IMR-90 (cell line): Measurements from ENCODE around the gene RCOR3. TPM values are rescaled to one million over a fixed set of nuclear protein-coding genes. Genes with fewer than 3 reads are reported as not detected.
A peak's percentile ranks its signal among the peaks of the same experiment; 100 is the strongest.

ENCODE experiments used
- ATAC-seq: fragments of 200-7000 bp; cut with Tn5 transposase; 2 replicates; pipeline ENCODE4 v1.9.1; 2020; ENCODE audit warnings: low read depth, mild to moderate bottlenecking, moderate library complexity
- BruUV-seq: library from RNA; stranded (reverse); fragments of 400-500 nt; replicated peaks from 2 replicates; lab custom pipeline; 2021; lab: Mats Ljungman, UMichigan
- CTCF ChIA-PET: fragments of 300-600 bp; formaldehyde crosslinking; extraction: SDS; loops from one replicate; lab custom pipeline; 2021; ENCODE audit warnings: antibody characterized with exemption; lab: Yijun Ruan, JAX
- POLR2A ChIA-PET: fragments of 300-600 bp; sonication (Branson Sonifier 250); formaldehyde crosslinking; loops from one replicate; lab custom pipeline; 2022; ENCODE audit warnings: antibody characterized with exemption; ENCODE audit not compliant: unreplicated experiment; lab: Charles Lee
- DNase-seq: peaks from one replicate; pipeline ENCODE4 v3.0.0; 2013
- H2AFZ ChIP-seq: replicated peaks from 2 replicates; pipeline ENCODE3; 2013; ENCODE audit warnings: low read length, mild to moderate bottlenecking; ENCODE audit not compliant: poor library complexity
- H2AK5ac ChIP-seq: 2 replicates; pipeline ENCODE4 v1.6.1; 2013; ENCODE audit warnings: low read depth, low read length, inconsistent platforms
- H2AK9ac ChIP-seq: replicated peaks from 2 replicates; pipeline ENCODE3; 2013; ENCODE audit warnings: mild to moderate bottlenecking, low read depth, low read length, moderate library complexity; ENCODE audit not compliant: poor library complexity
- H2BK120ac ChIP-seq: 2 replicates; pipeline ENCODE4 v1.6.1; 2013; ENCODE audit warnings: low read depth, low read length, inconsistent platforms
- H2BK15ac ChIP-seq: 3 replicates; pipeline ENCODE4 v1.6.1; 2013; ENCODE audit warnings: low read depth, low read length, inconsistent platforms
- H2BK20ac ChIP-seq: 2 replicates; pipeline ENCODE4 v1.6.1; 2013; ENCODE audit warnings: low read depth, mild to moderate bottlenecking, inconsistent platforms, low read length, moderate library complexity
- H2BK5ac ChIP-seq: 2 replicates; pipeline ENCODE4 v1.6.1; 2013; ENCODE audit warnings: mild to moderate bottlenecking, low read depth, low read length, inconsistent platforms; ENCODE audit not compliant: poor library complexity, severe bottlenecking
- H3K14ac ChIP-seq: replicated peaks from 2 replicates; pipeline ENCODE4 v1.6.1; 2013; ENCODE audit warnings: low read depth, low read length, inconsistent platforms
- H3K18ac ChIP-seq: 2 replicates; pipeline ENCODE4 v1.6.1; 2013; ENCODE audit warnings: low read depth, low read length, control low read depth
- H3K23ac ChIP-seq: 2 replicates; pipeline ENCODE4 v1.6.1; 2013; ENCODE audit warnings: low read depth, low read length, inconsistent platforms
- H3K27ac ChIP-seq: 2 replicates; pipeline ENCODE4 v1.5.1; 2013; ENCODE audit warnings: mild to moderate bottlenecking, control low read depth, low read length; ENCODE audit not compliant: insufficient read depth
- H3K27me3 ChIP-seq: 2 replicates; pipeline ENCODE4 v1.6.1; 2013; ENCODE audit warnings: low read length; ENCODE audit not compliant: control insufficient read depth, insufficient read depth
- H3K36me3 ChIP-seq: 2 replicates; pipeline ENCODE4 v1.6.1; 2013; ENCODE audit warnings: low read length, mixed read lengths; ENCODE audit not compliant: control insufficient read depth, insufficient read depth
- H3K4ac ChIP-seq: 2 replicates; pipeline ENCODE4 v1.6.1; 2013; ENCODE audit warnings: low read depth, low read length, inconsistent platforms
- H3K4me1 ChIP-seq: 2 replicates; pipeline ENCODE4 v1.6.1; 2013; ENCODE audit warnings: low read length, mixed read lengths; ENCODE audit not compliant: control insufficient read depth, insufficient read depth
- H3K4me2 ChIP-seq: 2 replicates; pipeline ENCODE4 v1.6.1; 2013; ENCODE audit warnings: low read depth, mild to moderate bottlenecking, control low read depth, low read length, moderate library complexity
- H3K4me3 ChIP-seq: 2 replicates; pipeline ENCODE4 v1.5.1; 2013; ENCODE audit warnings: low read depth, mild to moderate bottlenecking, control low read depth, low read length, moderate library complexity; ENCODE audit not compliant: insufficient read depth
- H3K56ac ChIP-seq: 2 replicates; pipeline ENCODE4 v1.6.1; 2013; ENCODE audit warnings: low read length, inconsistent platforms; ENCODE audit not compliant: insufficient read depth; ENCODE audit errors: extremely low read depth
- H3K79me1 ChIP-seq, 2 experiments: 2 replicates each; pipeline ENCODE4 v1.6.1; 2013; ENCODE audit warnings: low read length in 2 of 2, inconsistent platforms in 1 of 2, low read depth in 1 of 2
- H3K9ac ChIP-seq: 2 replicates; pipeline ENCODE4 v1.6.1; 2013; ENCODE audit warnings: low read depth, low read length, control low read depth
- H3K9me1 ChIP-seq: 2 replicates; pipeline ENCODE4 v1.6.1; 2013; ENCODE audit warnings: low read length, inconsistent platforms; ENCODE audit not compliant: insufficient read depth
- H3K9me3 ChIP-seq: 2 replicates; pipeline ENCODE4 v1.6.1; 2013; ENCODE audit warnings: low read length; ENCODE audit not compliant: control insufficient read depth, insufficient read depth
- H4K20me1 ChIP-seq: 2 replicates; pipeline ENCODE4 v1.6.1; 2013; ENCODE audit warnings: low read length, inconsistent platforms; ENCODE audit not compliant: insufficient read depth
- H4K5ac ChIP-seq: 2 replicates; pipeline ENCODE4 v1.6.1; 2013; ENCODE audit warnings: mild to moderate bottlenecking, low read depth, low read length, control low read depth
- H4K8ac ChIP-seq, 2 experiments: 2 replicates each; pipeline ENCODE4 v1.6.1; 2013; ENCODE audit warnings: low read depth in 2 of 2, low read length in 2 of 2, control low read depth in 1 of 2, inconsistent platforms in 1 of 2
- H4K91ac ChIP-seq: 2 replicates; pipeline ENCODE4 v1.6.1; 2013; ENCODE audit warnings: low read depth, low read length, inconsistent platforms; ENCODE audit not compliant: insufficient read depth
- CHD1 ChIP-seq: IDR thresholded peaks from 2 replicates; pipeline ENCODE4 v1.6.1; 2012; ENCODE audit warnings: low read depth, low read length, improper control_type of control experiment
- ELK1 ChIP-seq: fragments of 150-350 bp; IDR thresholded peaks from 2 replicates; pipeline ENCODE4 v1.6.1; 2016; ENCODE audit warnings: low read depth, mild to moderate bottlenecking, low read length, moderate library complexity, borderline replicate concordance
- FOS ChIP-seq: fragments of 150-350 bp; IDR thresholded peaks from 2 replicates; pipeline ENCODE4 v1.6.1; 2016; ENCODE audit warnings: low read depth, low read length
- NFE2L2 ChIP-seq: fragments of 150-350 bp; IDR thresholded peaks from 2 replicates; pipeline ENCODE4 v1.6.1; 2016; ENCODE audit warnings: low read depth, mild to moderate bottlenecking, low read length
- RFX5 ChIP-seq: IDR thresholded peaks from 2 replicates; pipeline ENCODE4 v1.8.0; 2012; ENCODE audit warnings: low read depth, mild to moderate bottlenecking, low read length, moderate library complexity
- SMC3 ChIP-seq: fragments of 150-350 bp; IDR thresholded peaks from 2 replicates; pipeline ENCODE4 v1.6.1; 2016; ENCODE audit warnings: low read depth, mild to moderate bottlenecking, antibody characterized with exemption, low read length, moderate library complexity
- USF2 ChIP-seq: fragments of 150-350 bp; IDR thresholded peaks from 2 replicates; pipeline ENCODE4 v1.6.1; 2017; ENCODE audit warnings: mild to moderate bottlenecking, antibody characterized with exemption, low read length, low read depth
- dilution Hi-C: fragments of 300-500 bp; cut with HindIII; formaldehyde crosslinking; loops from one replicate; pipeline ENCODE4 v1.14.3; 2018; ENCODE audit warnings: low sequenced_read_pairs; ENCODE audit not compliant: unreplicated experiment
- in situ Hi-C: fragments of 300-500 bp; cut with MboI; formaldehyde crosslinking; loops from 3 replicates; pipeline ENCODE4 v1.14.3; 2019; ENCODE audit warnings: low sequenced_read_pairs, inconsistent platforms, mixed read lengths
- intact Hi-C: fragments of 100-400 bp; cut with micrococcal nuclease; formaldehyde crosslinking; loops from 2 replicates; pipeline ENCODE4 v1.10.0; 2022
- polyA plus RNA-seq, 3 experiments: library from polyadenylated mRNA; depleted of rRNA; stranded (reverse); fragments of >200 nt; gene quantifications; 2 replicates each; pipeline ENCODE4 v1.2.3, GENCODE V29; 2012; ENCODE audit warnings: low replicate concordance in 1 of 3
- total RNA-seq: library from RNA; depleted of rRNA; stranded (reverse); fragments of >200 nt; gene quantifications from 2 replicates; pipeline ENCODE4 v1.2.3, GENCODE V29; 2012
- TF ChIP-seq, protein P1 (sequence below): conservative IDR thresholded peaks from 2 replicates; pipeline ENCODE4 v1.5.1; 2012; ENCODE audit warnings: mild to moderate bottlenecking, low read depth, low read length, improper control_type of control experiment

The RCOR3 gene
- total and polyA plus RNA-seq, 2 of the 4 experiments (the other 2 are of a cell fraction), result 8.1 to 16.4 TPM

- H3K9me3 ChIP-seq, result no peaks in the 10 kb centered on the region
- dilution Hi-C loops (no loop called here), in situ Hi-C loops (no loop called here), intact Hi-C loops (no loop called here)
- ChIA-PET CTCF (interaction anchor here (0.6 kb wide), 1 partner anchor 851 kb away, joined by 3 read pairs; no protein-coding TSS in a partner anchor), POLR2A (no interaction called here)
- no peak overlapping the region for H4K5ac ChIP-seq
- H2AK5ac ChIP-seq, result no peak overlapping the region
- H3K36me3 ChIP-seq, result peaks cover 13% of the 10 kb centered on the region
- H2AFZ ChIP-seq, result no peak overlapping the region
- H3K79me1 ChIP-seq, result peaks cover 3 to 13% of the 10 kb centered on the region in 2 experiments
- H3K27me3 ChIP-seq, result no peaks in the 10 kb centered on the region
- H3K4me2 ChIP-seq, result no peak overlapping the region
- H3K27ac ChIP-seq, result no peak overlapping the region
- no peak overlapping the region for H3K23ac ChIP-seq
- no peak overlapping the region for H2BK15ac ChIP-seq
- no peak for DNase-seq
- no peak overlapping the region for H2BK120ac ChIP-seq
- no peak overlapping the region for H3K14ac ChIP-seq
- no peaks in the 10 kb centered on the region for H3K9me1 ChIP-seq
- H3K9ac ChIP-seq, result no peak overlapping the region
- no peak overlapping the region for H2BK5ac ChIP-seq
- ATAC-seq, result peak; percentile 15
- no peak overlapping the region for H3K18ac ChIP-seq
- no peaks in the 10 kb centered on the region; the same call in 1 of the 2 replicates for H4K20me1 ChIP-seq
- H3K4me3 ChIP-seq, result no peak overlapping the region
- H3K4me1 ChIP-seq, result peaks cover 2% of the 10 kb centered on the region; the same call in 1 of the 2 replicates
- no peak overlapping the region for H4K8ac ChIP-seq
- no peak overlapping the region for H2BK20ac ChIP-seq
- no peak overlapping the region for H2AK9ac ChIP-seq
- H3K4ac ChIP-seq, result no peak overlapping the region
- TF ChIP-seq CHD1, result no peak
- no peak for TF ChIP-seq ELK1
- TF ChIP-seq, protein P1, sequence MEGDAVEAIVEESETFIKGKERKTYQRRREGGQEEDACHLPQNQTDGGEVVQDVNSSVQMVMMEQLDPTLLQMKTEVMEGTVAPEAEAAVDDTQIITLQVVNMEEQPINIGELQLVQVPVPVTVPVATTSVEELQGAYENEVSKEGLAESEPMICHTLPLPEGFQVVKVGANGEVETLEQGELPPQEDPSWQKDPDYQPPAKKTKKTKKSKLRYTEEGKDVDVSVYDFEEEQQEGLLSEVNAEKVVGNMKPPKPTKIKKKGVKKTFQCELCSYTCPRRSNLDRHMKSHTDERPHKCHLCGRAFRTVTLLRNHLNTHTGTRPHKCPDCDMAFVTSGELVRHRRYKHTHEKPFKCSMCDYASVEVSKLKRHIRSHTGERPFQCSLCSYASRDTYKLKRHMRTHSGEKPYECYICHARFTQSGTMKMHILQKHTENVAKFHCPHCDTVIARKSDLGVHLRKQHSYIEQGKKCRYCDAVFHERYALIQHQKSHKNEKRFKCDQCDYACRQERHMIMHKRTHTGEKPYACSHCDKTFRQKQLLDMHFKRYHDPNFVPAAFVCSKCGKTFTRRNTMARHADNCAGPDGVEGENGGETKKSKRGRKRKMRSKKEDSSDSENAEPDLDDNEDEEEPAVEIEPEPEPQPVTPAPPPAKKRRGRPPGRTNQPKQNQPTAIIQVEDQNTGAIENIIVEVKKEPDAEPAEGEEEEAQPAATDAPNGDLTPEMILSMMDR, result no peak
- no peak for TF ChIP-seq FOS
- no peak for TF ChIP-seq RFX5
- no peak for TF ChIP-seq USF2
- no peak for TF ChIP-seq NFE2L2
- TF ChIP-seq SMC3, result no peak
- H3K56ac ChIP-seq, result no peak overlapping the region
- H4K91ac ChIP-seq, result no peak overlapping the region
- no TSS peak for BruUV-seq
Measured at GRCh38 chr1:211282023-211282373, 22.8 kb downstream of the RCOR3 start.
